Left forelimb (tissue), 1 donor: ENCODE measurements around the gene TNNI2.
"Not testable (repeated sequence)": the region's sequence is repeated elsewhere in the genome, so short reads cannot be mapped to it uniquely, and the experiment has no call there.

Experiments
- DNase-seq: peaks from one replicate; pipeline ENCODE4 v3.0.0-alpha.2; 2018; ENCODE audit warnings: low spot score

The TNNI2 gene

DNA sequence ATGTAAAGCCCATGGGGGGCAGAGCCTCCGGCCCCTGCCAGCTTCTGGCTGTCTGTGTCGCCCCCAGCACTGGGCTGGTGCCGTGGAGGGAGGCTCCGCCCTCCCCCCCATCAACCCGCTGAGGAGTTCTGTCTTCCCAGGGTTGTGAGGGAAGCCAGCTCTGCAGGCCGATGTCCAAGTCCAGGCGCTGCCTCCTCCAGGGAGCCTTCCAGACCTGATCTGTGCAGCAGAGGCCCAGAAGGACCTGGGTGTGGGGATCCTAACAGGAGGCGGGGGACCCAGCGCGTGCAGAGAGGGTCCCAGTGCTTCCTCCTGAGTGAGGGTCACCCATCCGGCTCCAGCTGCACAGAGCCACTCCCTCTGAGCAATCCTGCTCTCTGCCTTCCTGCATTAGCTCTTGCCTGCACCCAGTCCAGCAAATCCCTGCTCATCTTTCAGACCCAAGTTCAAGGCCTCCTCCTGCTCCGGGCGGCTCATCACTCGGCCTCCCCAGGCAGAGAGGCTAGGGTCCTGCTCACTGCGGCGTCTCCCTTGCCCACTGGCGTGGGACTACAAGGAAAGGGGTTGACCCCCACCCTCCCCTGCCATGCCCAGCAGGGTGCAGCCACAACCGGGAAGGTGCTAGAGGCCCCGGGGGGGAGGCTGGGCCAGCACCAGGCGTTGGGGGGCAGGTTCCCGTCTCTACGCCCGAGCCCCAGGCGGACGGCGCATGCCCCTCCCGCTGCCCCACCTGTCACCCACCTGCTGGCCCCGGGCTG is 36.5 kb downstream of the TNNI2 start:
- no peak for DNase-seq

DNA sequence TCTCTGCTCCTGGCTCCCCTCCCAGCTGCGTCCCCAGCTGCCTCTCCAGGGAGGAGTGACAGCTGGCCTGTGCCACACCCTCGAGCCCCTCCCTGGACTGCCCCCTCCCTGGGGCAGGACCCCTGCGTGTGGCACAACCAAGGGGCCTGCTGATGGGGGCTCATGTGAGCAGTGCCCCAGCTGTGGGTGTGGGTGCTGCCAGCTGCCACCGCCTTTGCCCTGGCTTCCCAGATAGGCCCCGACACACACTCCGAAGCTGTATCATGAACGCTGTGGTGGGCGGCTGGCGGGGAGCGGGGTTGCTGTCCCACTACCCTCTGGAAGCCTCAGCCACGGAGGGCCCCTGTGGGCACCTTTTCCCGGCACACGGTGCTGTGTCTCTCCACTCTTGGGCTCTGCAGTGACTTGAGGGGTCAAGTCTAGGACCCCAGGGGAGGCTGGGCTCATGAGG is 37.1 kb downstream of the TNNI2 start:
- not testable (repeated sequence) for DNase-seq

DNA sequence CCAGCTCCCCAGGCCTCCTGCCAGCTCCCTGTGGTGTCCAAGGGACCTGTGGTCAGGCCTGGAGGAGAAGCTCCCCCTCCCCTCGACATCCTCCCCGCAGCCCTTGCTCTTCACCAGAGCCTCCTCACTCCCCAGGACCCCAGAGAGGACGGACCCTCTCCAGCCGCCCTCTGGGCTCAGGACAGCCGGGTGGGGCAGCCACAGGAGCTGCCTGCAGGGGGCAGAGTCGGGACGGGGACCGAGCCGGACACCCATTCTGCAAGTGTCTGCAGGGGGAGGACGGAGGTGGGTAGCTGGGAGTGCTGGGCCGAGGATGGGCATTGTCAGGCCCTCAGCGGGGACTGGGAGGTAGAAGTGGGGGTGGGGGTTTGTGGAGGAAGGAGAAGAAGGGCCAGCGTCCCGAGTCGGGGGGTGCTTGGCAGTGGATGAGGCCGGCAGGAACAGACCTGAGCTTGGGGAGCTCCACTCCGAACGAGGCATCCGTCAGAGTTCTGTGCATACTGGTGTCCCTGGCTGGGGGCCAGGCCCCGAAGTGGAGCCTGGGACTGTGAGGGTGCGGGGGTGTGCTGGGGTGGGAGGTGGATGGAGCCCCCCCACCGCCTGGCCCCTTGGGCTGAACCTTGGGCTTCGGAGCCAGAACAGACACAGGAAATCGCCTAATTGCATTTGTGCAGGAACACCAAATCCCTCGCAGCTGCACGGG is 37.7 kb downstream of the TNNI2 start:
- DNase-seq = peak; percentile 92

DNA sequence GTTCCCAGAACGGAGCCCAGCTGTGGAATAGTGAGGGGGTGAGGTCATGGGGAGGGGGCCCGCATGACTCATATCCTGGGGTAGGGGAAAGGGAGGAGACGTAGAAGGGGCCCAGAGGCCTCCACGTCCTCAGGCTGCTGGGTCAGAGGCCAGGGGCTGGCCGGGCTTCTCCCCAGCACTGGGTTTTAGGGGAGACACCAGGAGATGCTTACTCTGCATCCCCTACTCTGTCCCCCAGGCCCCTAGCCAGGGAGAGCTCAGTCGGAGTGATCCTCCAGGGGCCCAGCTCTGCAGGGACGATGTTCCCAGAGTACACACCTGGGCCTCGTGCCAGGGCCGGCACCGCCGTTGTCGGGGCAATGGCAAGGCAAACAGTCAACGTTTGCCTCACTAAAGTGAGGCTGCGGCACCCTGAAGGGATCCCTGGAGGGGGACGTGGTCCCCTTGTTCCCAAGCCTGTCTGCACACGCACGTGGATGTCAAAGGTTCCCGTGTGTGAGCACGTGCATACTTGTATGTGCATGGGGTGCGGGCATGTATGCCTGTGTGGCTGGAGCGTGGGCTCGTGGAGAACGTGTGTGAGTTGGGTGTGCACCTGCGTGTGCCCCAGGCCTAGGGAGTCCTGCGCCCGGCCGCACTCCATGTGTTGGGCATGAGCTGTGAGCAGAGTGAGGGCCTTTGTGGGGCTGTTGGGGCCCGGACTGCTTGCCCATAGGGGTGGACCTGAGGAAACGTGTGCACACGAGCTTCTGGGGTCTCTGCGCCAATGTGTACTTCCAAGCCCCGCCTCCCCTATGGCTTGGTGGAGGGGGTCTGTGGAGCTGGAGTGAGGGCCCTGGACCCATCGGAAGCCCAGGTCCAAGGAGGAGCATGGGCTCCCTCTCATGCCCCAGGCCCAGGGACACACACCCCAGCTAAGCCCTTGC is 38.7 kb downstream of the TNNI2 start:
- DNase-seq = peak; percentile 78

DNA sequence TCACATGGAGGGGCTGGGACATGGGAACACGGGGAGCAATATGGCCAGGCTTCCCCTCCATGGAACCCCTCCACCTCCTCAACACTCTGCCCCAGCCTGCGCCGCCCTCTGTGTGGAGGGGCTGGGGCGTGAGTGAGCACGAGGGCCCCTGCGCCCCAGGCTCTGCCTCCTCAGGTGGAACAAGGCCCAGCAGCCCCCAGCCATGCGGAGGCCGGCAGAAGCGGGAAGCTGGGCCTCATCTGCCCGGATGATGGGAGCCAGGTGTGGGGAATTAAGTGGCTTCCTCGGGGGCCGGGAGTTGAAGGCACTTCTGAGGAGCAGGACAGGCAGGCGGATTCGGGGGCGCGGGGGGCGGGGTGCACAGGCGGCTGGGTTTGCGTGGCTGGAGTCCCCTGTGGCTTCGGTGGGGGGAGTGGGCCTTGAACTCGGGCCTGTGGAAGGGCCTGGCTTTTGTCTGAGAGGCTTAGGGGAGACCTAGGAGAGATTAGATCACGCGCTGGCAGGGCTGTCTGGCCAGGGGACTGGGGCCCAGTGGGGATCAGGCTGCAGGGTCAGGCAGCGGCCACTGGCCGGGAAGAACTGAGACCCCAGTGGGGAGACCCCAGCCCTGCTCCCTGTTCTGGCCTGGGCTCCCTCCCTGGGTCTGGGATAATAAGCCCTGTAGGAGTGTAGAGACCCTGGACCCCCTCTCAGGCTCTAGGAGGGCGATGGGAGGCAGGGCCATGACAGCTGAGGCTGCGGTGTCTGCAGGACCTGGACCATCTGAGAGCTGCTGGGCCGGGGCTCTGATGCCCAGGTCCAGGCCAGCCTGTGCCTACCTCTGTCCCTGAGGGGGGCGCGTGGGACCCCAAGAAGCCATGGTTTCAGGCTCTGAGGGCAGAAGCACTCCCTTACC is 39.6 kb downstream of the TNNI2 start:
- DNase-seq = peak; percentile 91

DNA sequence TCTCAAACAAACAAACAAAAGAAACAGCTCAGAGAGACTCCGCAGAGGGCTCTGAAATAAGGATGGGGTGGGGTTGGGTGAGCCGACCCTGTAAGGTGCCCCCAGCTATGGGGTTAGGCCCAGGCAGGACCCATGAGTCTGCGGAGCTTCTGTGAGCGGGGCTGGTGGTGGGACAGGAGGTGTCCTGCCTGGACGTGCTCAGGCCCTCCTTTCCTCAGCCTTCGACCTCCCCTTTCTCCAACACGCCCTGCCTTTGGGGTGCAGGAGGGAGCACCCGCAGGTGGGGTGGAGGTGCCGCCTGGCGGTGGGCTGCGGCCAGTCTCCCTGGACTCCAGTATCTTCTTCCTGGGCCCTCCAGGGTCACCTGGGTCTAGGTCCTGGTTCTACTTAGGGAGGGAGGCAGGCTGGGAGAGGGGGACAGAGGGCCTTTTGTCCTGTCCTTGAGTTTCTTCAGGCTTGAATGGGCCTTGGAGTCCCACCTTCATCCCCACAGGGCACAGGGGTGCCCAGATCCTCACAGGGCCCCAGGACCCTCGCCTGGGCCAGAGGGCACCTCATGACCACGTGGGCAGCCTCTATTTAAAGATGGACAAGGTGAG is 40.7 kb downstream of the TNNI2 start:
- no peak for DNase-seq

DNA sequence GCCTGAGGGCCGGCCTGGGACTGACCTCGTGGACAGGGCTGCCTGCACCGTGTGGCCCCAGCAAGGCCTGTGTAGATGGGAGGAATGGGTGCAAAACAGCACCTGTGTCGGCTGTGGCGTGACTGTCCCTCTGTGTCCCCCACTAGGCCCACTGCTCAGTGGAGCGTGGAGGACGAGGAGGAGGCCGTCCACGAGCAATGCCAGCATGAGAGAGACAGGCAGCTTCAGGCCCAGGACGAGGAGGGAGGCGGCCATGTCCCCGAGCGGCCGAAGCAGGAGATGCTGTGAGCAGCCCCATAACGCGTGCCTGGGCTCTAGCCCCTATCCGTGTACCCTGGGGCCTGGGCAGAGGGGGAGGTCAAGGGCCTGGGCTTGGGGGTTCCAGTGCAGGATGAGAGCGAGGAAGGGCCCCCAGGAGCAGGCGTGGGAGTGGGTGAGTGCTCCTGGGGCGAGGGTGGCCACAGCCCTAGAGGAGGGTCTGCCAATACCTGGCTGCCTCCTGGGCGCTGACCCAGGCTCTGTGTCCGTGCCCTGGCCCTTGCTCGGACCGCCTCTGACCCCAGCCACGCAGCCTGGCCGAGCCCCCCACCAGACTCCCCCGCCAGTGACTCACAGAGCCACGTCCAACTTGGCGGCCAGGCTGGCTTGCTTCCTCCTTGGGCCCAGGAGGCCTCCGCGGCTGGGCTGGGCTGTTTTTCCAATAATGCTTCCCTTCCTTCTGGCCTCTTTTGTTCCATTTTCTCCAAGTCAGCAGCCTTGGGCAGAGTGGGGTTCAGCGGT is 41.4 kb downstream of the TNNI2 start:
- peak; percentile 89 for DNase-seq

DNA sequence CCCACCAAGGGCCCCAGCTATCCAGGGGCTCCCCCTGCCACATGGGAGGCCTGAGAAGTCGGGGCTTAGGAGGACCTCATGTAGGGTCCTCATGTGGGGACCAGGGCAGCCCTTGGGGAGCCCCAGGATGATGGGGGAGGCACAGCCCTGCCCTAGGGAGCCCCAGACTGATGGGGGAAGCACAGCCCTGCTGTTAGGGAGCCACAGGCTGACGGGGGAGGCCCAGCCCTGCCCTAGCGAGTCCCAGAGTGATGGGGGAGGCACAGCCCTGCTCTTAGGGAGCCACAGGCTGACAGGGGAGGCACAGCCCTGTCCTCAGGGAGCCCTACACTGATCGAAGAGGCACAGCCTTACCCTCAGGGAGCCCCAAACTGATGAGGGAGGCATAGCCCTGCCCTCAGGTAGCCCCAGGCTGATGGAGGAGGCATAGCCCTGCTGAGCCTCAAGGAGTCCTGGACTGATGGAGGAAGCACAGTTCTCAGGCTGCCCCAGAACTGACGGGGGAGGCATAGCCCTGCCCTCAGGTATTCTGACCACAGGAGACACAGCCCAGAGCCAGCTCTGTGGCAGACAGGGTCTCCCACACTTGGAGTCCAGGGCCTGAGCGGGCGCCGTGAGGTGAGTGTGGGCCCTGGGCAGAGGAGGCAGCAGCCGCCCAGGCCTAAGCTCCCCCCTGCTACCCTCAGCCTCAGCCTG is 42.1 kb downstream of the TNNI2 start:
- DNase-seq = peak; percentile 69

DNA sequence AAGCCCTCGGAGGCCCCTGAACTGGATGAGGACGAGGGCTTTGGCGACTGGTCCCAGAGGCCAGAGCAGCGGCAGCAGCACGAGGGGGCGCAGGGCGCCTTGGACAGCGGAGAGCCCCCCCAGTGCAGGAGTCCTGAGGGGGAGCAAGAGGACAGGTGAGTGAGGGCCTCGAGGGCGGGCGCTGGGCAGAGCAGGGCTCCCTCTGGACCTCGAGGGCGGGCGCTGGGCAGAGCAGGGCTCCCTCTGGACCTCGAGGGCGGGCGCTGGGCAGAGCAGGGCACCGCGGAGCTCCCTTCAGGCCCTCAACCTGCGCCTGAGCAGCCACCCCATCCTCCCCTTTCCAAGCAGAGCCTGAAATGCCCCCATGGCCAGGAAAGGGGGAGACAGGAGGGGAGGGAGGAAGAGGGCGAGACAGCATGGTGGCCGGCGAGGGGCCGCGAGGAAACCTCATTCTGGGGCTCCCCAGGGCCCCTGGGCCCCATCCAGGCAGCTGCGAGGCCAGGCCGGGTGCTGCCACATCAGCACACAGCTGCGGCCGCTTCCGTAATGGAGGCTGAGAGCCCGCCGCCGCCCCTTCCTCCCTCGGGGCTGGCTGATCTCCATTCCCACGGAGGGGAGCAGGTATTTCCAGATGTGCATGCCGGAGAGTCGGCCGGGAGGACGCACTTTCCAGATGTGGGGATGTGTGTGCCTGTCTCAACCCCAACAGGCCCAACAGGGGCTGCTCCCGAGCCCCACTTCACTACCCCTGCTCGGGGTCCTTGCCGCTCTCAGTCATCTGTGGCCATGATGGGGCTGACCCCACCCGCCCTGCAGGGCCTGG is 42.9 kb downstream of the TNNI2 start:
- peak; percentile 92 for DNase-seq

DNA sequence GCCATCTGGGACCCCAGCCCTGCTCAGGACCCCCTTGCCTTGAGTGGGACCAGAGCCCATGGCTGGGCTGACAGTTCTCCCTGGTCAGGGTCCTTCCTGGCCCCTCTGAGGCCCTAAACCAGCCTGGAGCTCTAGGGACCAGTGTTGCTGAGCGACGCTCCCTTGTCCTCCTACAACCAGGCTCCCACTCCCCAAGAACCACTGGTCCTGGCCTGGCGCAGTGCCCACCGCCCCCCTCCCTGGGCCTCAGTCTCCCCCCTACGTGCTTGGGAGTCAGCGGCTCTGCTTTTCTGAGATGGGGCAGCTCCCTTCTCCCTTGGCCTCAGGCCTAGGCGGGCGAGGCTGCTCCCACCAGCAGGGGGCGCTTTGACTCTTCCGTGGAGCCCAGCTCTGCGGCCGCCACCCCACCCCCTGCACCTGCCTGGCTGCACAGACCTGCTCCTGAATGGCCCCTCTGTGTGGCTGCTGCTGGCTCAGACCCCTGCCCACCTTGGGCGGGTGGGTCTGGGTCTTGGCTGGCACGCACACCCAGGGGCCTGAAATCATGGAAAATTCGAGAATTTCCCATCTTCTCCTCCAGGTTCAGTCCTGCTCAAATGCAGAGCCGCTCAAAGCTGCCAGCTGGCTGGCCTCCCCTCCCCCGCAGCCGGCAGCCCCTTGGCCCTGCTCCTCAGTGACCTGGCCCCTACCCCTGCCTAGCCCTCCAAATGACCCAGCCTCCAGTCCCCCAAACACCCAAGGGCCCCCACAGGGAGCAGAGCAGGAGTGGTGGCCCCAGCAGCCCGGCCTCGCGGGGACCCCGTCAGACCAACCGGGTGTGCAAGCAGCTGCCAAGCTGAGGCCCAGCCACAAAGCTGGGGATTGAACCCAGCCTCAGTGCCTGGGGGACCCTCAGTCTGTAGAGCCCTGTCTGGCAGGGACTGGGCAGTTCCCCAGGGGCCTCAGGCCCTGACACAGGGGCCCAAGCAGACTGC is 43.8 kb downstream of the TNNI2 start:
- DNase-seq = peak; percentile 97

DNA sequence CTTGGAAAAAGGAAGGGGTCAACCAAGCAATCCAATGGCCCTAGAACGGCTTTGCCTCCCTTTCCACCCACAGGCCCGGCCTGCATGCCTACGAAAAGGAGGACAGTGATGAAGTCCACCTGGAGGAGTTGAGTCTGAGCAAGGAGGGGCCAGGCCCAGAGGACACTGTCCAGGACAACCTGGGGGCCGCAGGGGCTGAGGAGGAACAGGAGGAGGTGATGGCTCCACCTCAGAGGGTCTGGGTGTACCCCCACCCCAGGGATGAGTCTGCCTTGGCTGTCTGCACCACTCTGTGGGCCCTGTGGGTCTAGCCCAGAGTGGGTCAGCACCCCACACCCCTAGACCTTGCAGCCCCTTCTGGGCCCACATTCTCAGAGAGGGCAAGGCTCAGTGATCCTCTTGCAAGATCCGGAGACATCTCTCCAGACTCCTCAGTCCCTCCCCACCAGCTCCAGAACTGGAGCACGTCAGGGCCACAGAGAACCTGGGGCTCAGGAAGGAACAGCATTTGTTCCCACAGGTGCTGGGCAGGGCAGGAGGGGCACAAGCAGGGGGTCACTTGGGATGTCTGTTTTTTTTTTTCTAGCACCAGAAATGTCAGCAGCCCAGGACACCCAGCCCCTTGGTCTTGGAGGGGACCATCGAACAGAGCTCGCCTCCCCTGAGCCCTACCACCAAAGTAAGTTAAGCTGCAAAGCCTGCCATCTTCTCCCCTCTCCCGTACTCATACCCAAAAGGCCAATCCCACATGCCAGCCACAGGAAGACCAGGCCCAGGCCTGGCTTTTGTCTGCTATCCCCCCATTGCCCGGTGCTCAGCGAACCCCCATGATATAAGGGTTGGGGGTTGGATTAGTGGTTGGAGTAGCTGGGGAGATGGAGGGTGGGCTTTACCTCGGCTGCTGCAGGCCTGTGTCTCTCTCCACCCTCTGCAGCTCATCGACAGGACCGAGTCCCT is 44.8 kb downstream of the TNNI2 start:
- DNase-seq = peak; percentile 63

DNA sequence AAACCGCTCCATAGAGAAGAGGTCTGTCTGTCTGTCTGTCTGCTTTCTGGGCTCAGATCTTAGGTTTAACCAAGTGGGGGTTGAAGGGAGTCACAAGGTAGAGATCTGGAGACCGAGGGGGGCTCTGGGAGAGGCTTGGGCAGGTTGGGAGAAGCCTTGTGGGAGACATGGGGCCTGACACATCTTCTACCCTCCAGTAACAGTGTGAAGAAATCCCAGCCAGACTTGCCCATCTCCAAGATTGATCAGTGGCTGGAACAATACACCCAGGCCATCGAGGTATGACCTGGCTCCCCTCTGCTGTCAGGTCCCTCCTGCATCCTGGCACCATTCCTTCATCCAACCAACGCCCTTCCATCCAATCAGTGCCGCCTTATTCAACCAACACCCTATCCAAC is 45.5 kb downstream of the TNNI2 start:
- DNase-seq = peak; percentile 53

DNA sequence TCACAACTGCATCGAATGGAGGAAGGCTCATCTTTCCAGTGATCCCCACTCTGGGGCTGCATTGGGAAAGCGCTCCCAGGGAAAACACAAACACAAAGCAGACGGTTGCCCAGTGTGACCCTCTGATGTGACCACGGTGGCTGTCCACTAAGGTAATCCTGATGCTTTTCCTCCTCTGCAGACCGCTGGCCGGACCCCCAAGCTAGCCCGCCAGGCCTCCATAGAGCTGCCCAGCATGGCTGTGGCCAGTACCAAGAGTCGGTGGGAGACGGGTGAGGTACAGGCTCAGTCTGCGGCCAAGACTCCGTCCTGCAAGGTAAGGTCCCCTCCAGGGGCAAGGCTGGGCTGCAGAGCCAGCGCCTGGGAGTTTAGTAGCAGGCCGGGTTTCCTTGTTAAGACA is 47.8 kb downstream of the TNNI2 start:
- DNase-seq = not testable (repeated sequence)

DNA sequence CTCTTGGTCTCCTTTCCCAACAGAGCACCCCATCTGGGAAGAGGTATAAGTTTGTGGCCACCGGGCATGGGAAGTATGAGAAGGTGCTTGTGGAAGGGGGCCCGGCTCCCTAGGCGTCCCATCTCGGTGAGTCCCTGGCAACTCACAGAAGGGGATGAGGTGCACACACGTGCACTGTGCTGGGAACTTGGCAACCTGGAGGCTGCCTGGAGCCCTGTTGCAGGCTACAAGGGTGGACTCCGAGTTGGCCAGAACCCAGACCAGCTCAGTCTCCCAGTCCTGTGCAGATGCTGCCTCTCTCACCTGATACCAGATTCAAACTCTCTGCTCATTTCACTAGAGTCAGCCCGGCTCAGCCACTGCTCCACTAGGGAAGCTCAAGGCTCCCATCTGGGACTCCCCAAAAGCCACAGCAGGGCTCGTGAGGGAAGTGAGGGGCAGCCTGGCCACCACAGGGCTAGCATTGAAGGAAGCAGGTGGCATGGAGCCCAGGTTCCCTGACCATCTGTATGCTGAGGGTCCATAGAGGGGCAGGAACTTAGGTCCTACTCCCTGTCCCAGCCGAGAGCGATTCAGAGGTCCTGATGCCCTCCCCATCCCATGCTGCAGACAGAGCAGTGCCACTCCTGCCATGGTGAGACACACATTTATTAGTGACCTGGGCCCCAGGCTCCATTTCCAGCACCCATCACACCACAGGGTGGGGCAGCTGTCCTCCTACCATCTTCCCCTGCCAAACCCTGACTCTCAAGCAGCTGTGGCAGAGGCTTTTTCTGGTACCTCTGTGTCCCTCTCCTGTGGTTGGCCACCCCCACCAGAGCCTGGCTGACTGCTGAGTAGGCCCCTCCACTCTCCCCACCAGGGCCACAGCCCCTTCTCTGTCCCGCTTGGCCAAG is 48.9 kb downstream of the TNNI2 start:
- peak; percentile 55 for DNase-seq

DNA sequence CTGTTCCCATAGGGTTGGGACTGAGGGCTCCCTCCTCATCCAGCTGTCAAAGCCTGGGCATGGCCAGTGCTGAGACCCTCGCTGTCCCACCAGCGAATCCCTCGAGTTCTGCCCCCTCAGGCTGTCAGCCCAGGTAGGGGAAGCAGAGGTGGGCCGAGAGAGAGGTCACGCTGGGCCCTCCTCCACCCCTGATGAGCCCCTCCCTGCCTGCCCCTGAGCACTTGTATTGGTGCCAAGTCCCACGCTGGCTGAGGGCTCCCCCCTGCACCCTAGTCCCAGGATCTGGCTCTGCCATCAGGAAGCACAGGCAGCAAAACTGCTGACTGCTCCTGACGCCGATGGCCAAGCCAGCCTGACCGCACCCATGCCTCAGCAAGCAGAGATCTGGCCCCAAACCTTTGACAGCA is 49.6 kb downstream of the TNNI2 start:
- peak; percentile 66 for DNase-seq
